Colonic mucosa (tissue), 4 donors: ENCODE results near the gene ABCC8. TPM values are rescaled to one million over a fixed set of nuclear protein-coding genes. Genes with fewer than 3 reads are reported as not detected.

Experiments used
- DNase-seq: peaks from one replicate; pipeline ENCODE4 v3.0.0-alpha.2; 2020
- H3K27ac ChIP-seq: fragments of 200-600 bp; one replicate; pipeline ENCODE4 v1.8.0; 2021
- H3K27me3 ChIP-seq: fragments of 200-600 bp; one replicate; pipeline ENCODE4 v1.8.0; 2021
- H3K36me3 ChIP-seq: fragments of 200-600 bp; one replicate; pipeline ENCODE4 v1.8.0; 2021
- H3K4me1 ChIP-seq: fragments of 200-600 bp; one replicate; pipeline ENCODE4 v1.8.0; 2021; ENCODE audit warnings: mild to moderate bottlenecking
- H3K4me3 ChIP-seq: fragments of 200-600 bp; one replicate; pipeline ENCODE4 v1.8.0; 2021
- H3K9ac ChIP-seq, 2 donors: one replicate each; pipeline ENCODE4 v1.7.0; 2013; ENCODE audit warnings: control low read depth in 2 of 2, low read depth in 2 of 2, low read length in 2 of 2
- H3K9me3 ChIP-seq: fragments of 200-600 bp; one replicate; pipeline ENCODE4 v1.8.0; 2021
- CTCF ChIP-seq: fragments of 200-600 bp; IDR thresholded peaks from one replicate; pipeline ENCODE4 v1.8.0; 2022; ENCODE audit warnings: antibody characterized with exemption, mild to moderate bottlenecking
- intact Hi-C: fragments of 100-400 bp; cut with DNase I; formaldehyde crosslinking; loops from one replicate; pipeline ENCODE4 v1.14.1; 2022
- total RNA-seq, 2 donors: library from RNA; stranded (reverse); fragmentation: NEBNext Ultra II Directional in 1 of 2; extraction: Animal tissue kit (Norgen Biotek cat#: 25700) in 1 of 2; gene quantifications; one replicate each; pipeline ENCODE4 v1.2.1, GENCODE V29; 2021
- donor health status: healthy.
- donor health status: DM: no; HTN: no; CAD: no.
- donor health status: DM: no; HTN: no; CAD: no.

Gene ABCC8
- total RNA-seq, 2 donors from 2014 or later: 2.1 to 4.7 TPM

GRCh38 chr11:17423533-17424310 lies 52.9 kb downstream of the ABCC8 start:
- no peaks in the 10 kb centered on the region for H3K27me3 ChIP-seq
- H3K9ac ChIP-seq: no peak overlapping the region
- TF ChIP-seq CTCF: no peak
- H3K4me3 ChIP-seq: no peak overlapping the region
- no peaks in the 10 kb centered on the region for H3K36me3 ChIP-seq
- H3K27ac ChIP-seq: no peak overlapping the region
- intact Hi-C loops: no loop called here
- no peaks in the 10 kb centered on the region for H3K4me1 ChIP-seq
- DNase-seq: peak; percentile 72
- H3K9me3 ChIP-seq: no peaks in the 10 kb centered on the region

GRCh38 chr11:17421781-17422180 lies 54.9 kb downstream of the ABCC8 start:
- DNase-seq: no peak
- intact Hi-C loops: no loop called here
- H3K27ac ChIP-seq: no peak overlapping the region
- no peak overlapping the region for H3K9ac ChIP-seq
- no peak for TF ChIP-seq CTCF
- no peaks in the 10 kb centered on the region for H3K4me1 ChIP-seq
- no peak overlapping the region for H3K4me3 ChIP-seq
- no peaks in the 10 kb centered on the region for H3K36me3 ChIP-seq
- H3K27me3 ChIP-seq: no peaks in the 10 kb centered on the region
- no peaks in the 10 kb centered on the region for H3K9me3 ChIP-seq

- no peak overlapping the region for H3K9ac ChIP-seq
- no peaks in the 10 kb centered on the region for H3K27me3 ChIP-seq
- H3K4me3 ChIP-seq: no peak overlapping the region
- no peaks in the 10 kb centered on the region for H3K4me1 ChIP-seq
- intact Hi-C loops: no loop called here
- TF ChIP-seq CTCF: no peak
- H3K27ac ChIP-seq: no peak overlapping the region
- no peaks in the 10 kb centered on the region for H3K9me3 ChIP-seq
- no peak for DNase-seq
- H3K36me3 ChIP-seq: no peaks in the 10 kb centered on the region
These were observed 58.1 kb downstream of the ABCC8 start for GRCh38 chr11:17418444-17419081.

GRCh38 chr11:17416492-17416891 lies 60.2 kb downstream of the ABCC8 start:
- intact Hi-C loops: no loop called here
- DNase-seq: no peak
- no peaks in the 10 kb centered on the region for H3K4me1 ChIP-seq
- H3K4me3 ChIP-seq: no peak overlapping the region
- no peak overlapping the region for H3K9ac ChIP-seq
- H3K9me3 ChIP-seq: no peaks in the 10 kb centered on the region
- H3K27me3 ChIP-seq: no peaks in the 10 kb centered on the region
- TF ChIP-seq CTCF: no peak
- no peak overlapping the region for H3K27ac ChIP-seq
- no peaks in the 10 kb centered on the region for H3K36me3 ChIP-seq

- H3K4me3 ChIP-seq: no peak overlapping the region
- no peak for TF ChIP-seq CTCF
- intact Hi-C loops: no loop called here
- no peaks in the 10 kb centered on the region for H3K9me3 ChIP-seq
- no peak overlapping the region for H3K9ac ChIP-seq
- H3K4me1 ChIP-seq: no peaks in the 10 kb centered on the region
- H3K27me3 ChIP-seq: no peaks in the 10 kb centered on the region
- H3K36me3 ChIP-seq: no peaks in the 10 kb centered on the region
- no peak overlapping the region for H3K27ac ChIP-seq
- no peak for DNase-seq
These were observed 61.0 kb downstream of the ABCC8 start for GRCh38 chr11:17415523-17416104.
